Effector memory CD4-positive, alpha-beta T cell (primary cell): ENCODE measurements around the gene FHAD1.

Experiments used
- DNase-seq, 3 donors: peaks; one replicate each; pipeline ENCODE4 v3.0.0-alpha.2; 2020
- H3K27ac ChIP-seq: 2 replicates; pipeline ENCODE4 v1.7.0; 2013; ENCODE audit warnings: mild to moderate bottlenecking, low read length, moderate library complexity; ENCODE audit not compliant: insufficient read depth, poor library complexity, severe bottlenecking
- H3K27me3 ChIP-seq: replicated peaks from 2 replicates; pipeline ENCODE4 v1.7.0; 2013; ENCODE audit warnings: mild to moderate bottlenecking, low read length; ENCODE audit not compliant: insufficient read depth, control insufficient read depth, poor library complexity, severe bottlenecking
- H3K36me3 ChIP-seq: 2 replicates; pipeline ENCODE4 v1.7.0; 2013; ENCODE audit warnings: mild to moderate bottlenecking, low read length, moderate library complexity; ENCODE audit not compliant: control insufficient read depth, insufficient read depth
- H3K4me1 ChIP-seq: 2 replicates; pipeline ENCODE4 v1.7.0; 2013; ENCODE audit warnings: low read length, mild to moderate bottlenecking; ENCODE audit not compliant: control insufficient read depth, insufficient read depth, poor library complexity, severe bottlenecking
- H3K4me3 ChIP-seq: 2 replicates; pipeline ENCODE4 v1.7.0; 2013; ENCODE audit warnings: low read length, low read depth, mild to moderate bottlenecking; ENCODE audit not compliant: insufficient read depth, poor library complexity, severe bottlenecking
- H3K9me3 ChIP-seq: 2 replicates; pipeline ENCODE4 v1.7.0; 2013; ENCODE audit warnings: mild to moderate bottlenecking, low read length, moderate library complexity; ENCODE audit not compliant: control insufficient read depth

Gene FHAD1

DNA sequence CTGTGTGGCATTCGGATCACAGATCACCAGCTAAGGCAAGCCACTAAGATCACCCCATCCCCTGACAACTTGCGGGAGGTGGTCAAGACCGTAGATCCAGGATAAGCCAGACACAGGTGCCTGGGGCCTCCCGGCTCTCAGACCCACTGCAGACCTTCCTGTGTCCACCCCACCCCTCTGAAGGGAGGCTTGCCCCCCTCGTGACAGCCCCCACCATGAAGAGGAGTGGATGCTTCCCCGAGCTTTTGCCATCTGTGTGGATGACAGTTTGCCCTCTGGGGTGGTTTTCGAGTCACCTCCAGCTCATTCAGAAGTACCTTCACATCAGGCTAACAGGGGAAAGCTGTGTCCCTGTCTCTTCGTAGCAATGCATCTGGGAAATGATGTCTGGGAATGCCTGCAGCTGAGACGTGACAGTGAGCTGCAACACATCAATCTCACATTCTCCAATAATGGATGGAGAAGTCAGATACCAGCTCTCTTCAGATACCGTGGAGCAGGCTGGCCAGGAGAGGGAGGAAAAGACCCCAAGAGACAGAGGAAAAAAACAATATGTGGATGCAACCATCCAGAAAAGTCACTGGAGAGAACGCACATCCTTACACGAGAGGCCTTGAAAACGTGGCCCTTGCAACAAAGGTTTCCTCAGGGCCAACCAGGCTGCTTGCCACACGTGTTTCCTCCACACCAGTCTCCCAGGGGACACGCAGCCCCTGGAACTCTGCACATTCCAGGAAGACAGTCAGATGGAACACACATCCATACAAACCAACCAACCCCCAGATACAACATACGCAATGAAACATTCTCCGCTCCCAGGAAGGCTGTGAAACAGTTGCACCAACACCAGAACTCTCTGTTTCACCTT lies 20.4 kb upstream of the FHAD1 start:
- H3K4me1 ChIP-seq: no peaks in the 10 kb centered on the region
- H3K36me3 ChIP-seq: no peaks in the 10 kb centered on the region
- no peak overlapping the region for H3K4me3 ChIP-seq
- DNase-seq: no peak
- H3K9me3 ChIP-seq: no peaks in the 10 kb centered on the region
- peaks cover 6% of the 10 kb centered on the region for H3K27me3 ChIP-seq
- H3K27ac ChIP-seq: no peak overlapping the region

DNA sequence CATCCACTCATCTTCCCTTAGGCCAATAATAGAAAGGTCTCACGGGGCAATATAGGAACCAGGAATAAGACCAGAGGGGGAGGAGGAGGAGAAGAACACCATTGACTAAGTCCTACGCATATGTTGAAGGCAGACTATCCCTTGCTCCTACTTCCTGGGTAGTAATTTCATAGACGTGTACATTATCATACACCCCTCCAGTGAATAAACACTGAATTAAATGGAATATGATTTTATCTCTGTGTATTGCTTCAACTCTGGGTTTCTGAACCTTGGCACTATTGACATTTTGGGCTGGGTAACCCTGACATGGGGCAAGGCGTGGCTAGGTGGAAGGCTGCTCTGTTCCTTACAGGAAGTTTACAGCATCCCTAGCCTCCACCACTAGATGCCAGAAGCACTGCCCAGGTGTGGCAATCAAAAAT lies 17.3 kb upstream of the FHAD1 start:
- no peaks in the 10 kb centered on the region for H3K36me3 ChIP-seq
- H3K4me1 ChIP-seq: no peaks in the 10 kb centered on the region
- DNase-seq: no peak
- H3K4me3 ChIP-seq: no peak overlapping the region
- no peak overlapping the region for H3K27ac ChIP-seq
- no peaks in the 10 kb centered on the region for H3K27me3 ChIP-seq
- H3K9me3 ChIP-seq: no peaks in the 10 kb centered on the region

DNA sequence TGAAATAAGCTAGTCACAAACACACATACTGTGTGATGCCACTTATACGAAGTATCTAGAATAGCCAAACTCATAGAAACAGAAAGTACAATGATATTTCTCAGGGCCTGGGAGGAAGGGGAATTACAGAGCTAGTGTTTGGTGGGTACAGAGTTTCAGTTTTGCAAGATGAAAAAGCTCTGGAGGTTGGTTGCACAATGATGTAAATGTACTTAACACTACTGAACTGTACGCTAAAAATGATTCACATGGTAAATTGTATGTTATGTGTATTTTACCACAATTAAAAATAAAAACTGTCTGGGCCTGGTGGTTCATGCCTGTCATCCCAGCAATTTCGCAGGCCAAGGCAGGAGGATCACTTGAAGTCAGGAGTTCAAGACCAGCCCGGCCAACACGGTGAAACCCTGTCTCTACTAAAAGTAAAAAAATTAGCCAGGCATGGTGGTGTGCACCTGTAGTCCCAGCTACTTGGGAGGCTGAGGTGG lies 15.3 kb upstream of the FHAD1 start:
- DNase-seq: no peak
- Histone ChIP-seq H3K36me3 (no peaks in the 10 kb centered on the region), H3K4me1 (no peaks in the 10 kb centered on the region), H3K9me3 (no peaks in the 10 kb centered on the region), H3K27me3 (no peaks in the 10 kb centered on the region), H3K4me3 (no peak overlapping the region), H3K27ac (no peak overlapping the region)

DNA sequence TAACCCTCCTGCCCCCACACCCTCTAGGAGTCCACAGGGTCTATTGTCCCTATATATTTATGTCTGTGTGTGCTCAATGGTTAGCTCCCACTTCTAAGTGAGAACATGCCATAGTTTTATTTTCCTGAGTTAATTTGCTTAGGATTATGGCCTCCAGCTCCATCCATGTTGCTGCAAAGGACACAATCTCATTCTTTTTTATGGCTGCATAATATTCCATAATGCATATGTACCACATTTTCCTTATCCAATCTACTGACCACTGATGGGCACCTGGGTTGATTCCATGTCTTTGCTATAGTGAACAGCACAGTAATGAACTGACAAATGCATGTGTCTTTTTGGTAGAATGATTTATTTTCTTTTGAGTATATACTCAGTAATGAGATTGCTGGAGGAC lies 13.3 kb upstream of the FHAD1 start:
- no peaks in the 10 kb centered on the region for H3K27me3 ChIP-seq
- H3K36me3 ChIP-seq: no peaks in the 10 kb centered on the region
- H3K4me3 ChIP-seq: no peak overlapping the region
- no peaks in the 10 kb centered on the region for H3K9me3 ChIP-seq
- H3K4me1 ChIP-seq: no peaks in the 10 kb centered on the region
- no peak for DNase-seq
- H3K27ac ChIP-seq: no peak overlapping the region

DNA sequence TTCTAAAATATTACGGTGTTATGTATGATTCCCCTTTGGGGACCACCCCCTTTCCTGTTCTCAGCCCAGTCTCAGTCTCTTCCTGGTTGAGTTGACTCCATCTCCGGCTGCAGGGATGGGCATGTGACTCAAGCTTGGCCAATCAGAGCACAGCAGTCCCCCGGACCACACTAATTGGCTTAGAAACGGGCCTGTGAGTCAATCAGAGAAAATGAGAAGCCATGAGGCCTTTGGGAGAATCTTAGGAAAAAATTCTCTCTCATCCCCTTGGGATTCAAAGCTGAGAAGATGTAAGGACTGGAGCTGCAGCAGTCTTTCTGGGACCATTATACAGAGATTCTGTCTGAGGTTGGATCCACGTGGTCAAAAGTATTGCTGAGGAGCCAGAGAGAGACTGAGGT lies 10.7 kb upstream of the FHAD1 start:
- Histone ChIP-seq H3K36me3 (no peaks in the 10 kb centered on the region), H3K27ac (no peak overlapping the region), H3K27me3 (no peaks in the 10 kb centered on the region), H3K4me3 (no peak overlapping the region), H3K9me3 (no peaks in the 10 kb centered on the region), H3K4me1 (no peaks in the 10 kb centered on the region)
- DNase-seq: no peak

DNA sequence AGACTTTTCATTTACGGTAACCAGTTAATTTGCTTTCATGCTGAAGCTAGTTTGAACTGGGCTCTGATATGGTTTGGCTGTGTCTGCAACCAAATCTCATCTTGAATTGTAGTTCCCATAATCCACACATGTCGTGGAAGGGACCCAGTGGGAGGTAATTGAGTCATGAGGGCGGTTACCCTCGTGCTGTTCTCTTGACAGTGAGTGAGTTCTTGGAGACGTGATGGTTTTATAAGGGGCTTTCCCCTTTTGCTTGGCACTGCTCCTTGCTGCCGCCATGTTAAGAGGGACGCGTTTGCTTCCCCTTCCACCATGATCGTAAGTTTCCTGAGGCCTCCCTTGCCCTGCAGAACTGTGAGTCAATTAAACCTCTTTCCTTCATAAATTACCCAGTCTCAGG lies 10.3 kb upstream of the FHAD1 start:
- Histone ChIP-seq H3K36me3 (no peaks in the 10 kb centered on the region), H3K27ac (no peak overlapping the region), H3K4me1 (no peaks in the 10 kb centered on the region), H3K9me3 (no peaks in the 10 kb centered on the region), H3K4me3 (no peak overlapping the region), H3K27me3 (no peaks in the 10 kb centered on the region)
- DNase-seq: no peak

DNA sequence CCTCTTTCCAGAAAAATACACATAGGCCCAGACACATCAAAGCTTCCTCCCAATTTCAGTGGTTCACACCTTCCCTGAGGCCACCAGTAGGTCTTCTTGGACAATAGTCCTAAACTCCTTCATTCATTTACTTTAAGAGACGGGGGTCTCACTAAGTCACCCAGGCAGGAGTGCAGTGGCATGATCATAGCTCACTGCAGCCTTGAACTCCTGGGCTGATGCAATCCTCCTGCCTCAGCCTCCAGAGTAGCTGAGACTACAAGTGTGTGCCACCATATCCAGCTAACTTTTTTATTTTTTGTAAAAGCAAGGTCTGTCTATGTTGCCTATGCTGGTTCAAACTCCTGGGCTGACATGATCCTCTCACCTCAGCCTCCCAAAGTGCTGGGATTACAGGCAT lies 8.2 kb upstream of the FHAD1 start:
- Histone ChIP-seq H3K27ac (no peak overlapping the region), H3K36me3 (no peaks in the 10 kb centered on the region)

DNA sequence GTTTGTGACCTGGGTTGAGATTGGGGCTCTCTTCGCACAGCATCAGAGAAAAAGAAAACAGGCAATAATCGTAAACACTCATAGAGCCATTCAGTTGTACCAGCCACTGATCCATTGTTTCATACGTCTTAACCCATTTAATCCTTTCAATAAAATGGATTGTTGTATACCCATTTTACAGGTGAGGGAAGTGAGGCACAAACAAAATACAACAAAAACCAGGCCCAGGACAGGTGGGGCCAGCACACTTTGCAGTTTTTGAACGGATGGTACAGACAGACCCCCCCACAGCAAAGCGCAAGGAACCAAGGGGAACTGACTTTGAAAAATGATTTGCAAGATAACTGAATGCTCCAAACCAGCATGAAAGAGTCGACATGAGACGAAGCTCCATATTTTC lies 4.3 kb upstream of the FHAD1 start:
- Histone ChIP-seq H3K4me1 (peaks cover 4% of the 10 kb centered on the region), H3K27ac (no peak overlapping the region), H3K4me3 (no peak overlapping the region), H3K27me3 (no peaks in the 10 kb centered on the region), H3K36me3 (no peaks in the 10 kb centered on the region), H3K9me3 (no peaks in the 10 kb centered on the region)
- DNase-seq: no peak

More for the DNA sequence above, 8.2 kb upstream of the FHAD1 start:
- Histone ChIP-seq H3K4me1 (no peaks in the 10 kb centered on the region), H3K9me3 (no peaks in the 10 kb centered on the region), H3K27me3 (no peaks in the 10 kb centered on the region), H3K4me3 (no peak overlapping the region)
- no peak for DNase-seq

DNA sequence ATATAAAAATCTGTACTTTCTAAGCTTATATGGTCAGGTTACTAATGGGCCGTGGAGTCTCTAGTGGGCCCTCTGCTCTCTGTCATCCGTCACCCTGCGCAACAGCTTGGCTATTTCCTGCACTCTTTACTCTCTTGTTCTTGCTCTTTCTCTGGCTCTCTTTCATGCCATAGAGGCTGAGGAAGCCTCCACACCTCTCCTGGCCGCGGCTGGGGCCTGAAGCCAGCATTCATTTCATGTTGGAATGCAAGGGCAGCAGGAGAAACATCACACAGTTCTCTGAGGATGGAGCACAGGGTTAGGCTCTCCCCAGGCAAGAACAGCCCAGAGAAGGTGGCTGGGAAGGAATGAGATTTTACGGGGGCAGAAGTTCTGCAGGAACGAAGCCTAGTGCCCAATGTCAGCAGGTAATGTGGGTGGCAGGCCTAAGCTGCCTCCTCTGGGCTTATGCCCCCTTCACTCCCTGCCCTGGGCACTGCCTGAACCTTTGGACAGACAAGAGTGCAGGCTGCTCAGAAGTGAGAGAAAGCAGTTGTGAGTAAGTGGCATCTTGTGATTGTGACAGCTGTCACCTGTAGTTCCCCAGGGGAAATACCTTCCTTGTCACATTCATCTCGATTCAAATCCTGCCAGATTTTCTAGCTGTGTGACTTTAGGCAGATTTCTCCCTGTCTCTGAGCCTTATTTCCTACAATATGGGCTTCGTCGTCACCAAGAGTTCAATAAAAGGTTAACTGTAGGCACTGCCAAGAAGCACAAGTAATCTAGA lies 3.6 kb upstream of the FHAD1 start:
- no peaks in the 10 kb centered on the region for H3K27me3 ChIP-seq
- DNase-seq: no peak

DNA sequence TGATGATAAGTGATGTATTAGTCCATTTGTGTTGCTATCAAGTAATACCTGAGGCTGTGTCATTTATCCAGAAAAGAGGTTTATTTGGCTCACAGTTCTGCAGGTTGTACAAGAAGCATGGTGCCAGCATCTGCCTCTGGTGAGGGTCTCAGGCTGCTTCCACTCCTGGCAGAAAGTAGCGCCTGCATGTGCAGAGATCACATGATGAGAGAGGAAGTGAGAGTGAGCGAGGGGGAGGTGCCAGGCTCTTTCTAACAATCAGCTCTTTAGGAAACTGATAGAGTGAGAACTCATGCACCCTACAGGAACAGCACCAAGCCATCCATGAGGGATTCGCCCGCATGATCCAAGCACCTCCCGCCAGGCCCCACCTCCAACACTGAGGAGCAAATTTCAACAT lies 2.2 kb upstream of the FHAD1 start:
- Histone ChIP-seq H3K27me3 (no peaks in the 10 kb centered on the region), H3K36me3 (no peaks in the 10 kb centered on the region), H3K4me3 (no peak overlapping the region), H3K4me1 (peaks cover 10% of the 10 kb centered on the region), H3K9me3 (no peaks in the 10 kb centered on the region), H3K27ac (no peak overlapping the region)
- no peak for DNase-seq

More for the DNA sequence above, 3.6 kb upstream of the FHAD1 start:
- peaks cover 4% of the 10 kb centered on the region for H3K4me1 ChIP-seq
- no peaks in the 10 kb centered on the region for H3K9me3 ChIP-seq
- no peak overlapping the region for H3K27ac ChIP-seq
- no peak overlapping the region for H3K4me3 ChIP-seq
- H3K36me3 ChIP-seq: no peaks in the 10 kb centered on the region
